MM.1S (cell line): Measurements from ENCODE around the gene ZCCHC7.

Experiments used
- EZH2 ChIP-seq: fragments of 300-600 bp; sonication (generic); optimal IDR thresholded peaks from 2 replicates; pipeline ENCODE3; 2017; ENCODE audit warnings: low read depth, mild to moderate bottlenecking, antibody characterized with exemption, low read length, mixed read lengths
- TF ChIP-seq, protein P1 (sequence below): fragments of 300-600 bp; sonication (generic); IDR thresholded peaks from 2 replicates; pipeline ENCODE4 v1.5.1; 2016; ENCODE audit warnings: antibody characterized with exemption, low read length, mixed read lengths

DNA sequence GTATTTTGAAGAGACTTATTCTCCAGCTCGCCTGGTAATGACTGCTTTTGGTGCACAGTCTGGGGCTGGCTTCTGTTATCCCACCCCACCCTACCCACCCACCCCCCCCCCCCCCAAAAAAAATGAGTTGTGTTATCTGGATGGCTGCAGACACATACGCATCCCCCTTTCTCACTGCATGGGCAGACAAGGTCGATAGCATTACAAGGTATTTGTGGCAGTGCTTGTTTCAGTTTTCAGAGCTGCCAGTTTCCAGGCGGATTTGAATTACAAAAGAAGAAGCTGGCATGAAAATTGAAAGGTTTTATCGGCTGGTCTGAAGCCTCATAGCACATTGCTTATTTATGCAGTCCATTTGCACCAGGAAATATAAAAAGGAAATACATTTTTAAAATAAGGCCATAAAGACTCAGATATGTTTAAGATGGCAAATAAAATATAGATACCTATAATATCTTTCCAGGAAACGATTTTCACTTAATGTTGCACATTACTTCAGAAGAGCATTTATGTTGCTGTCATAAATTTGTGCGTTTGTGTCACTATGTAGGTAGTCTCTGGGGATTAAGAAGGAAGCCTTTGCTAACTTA is 217.0 kb downstream of the ZCCHC7 start:
- TF ChIP-seq, protein P1, sequence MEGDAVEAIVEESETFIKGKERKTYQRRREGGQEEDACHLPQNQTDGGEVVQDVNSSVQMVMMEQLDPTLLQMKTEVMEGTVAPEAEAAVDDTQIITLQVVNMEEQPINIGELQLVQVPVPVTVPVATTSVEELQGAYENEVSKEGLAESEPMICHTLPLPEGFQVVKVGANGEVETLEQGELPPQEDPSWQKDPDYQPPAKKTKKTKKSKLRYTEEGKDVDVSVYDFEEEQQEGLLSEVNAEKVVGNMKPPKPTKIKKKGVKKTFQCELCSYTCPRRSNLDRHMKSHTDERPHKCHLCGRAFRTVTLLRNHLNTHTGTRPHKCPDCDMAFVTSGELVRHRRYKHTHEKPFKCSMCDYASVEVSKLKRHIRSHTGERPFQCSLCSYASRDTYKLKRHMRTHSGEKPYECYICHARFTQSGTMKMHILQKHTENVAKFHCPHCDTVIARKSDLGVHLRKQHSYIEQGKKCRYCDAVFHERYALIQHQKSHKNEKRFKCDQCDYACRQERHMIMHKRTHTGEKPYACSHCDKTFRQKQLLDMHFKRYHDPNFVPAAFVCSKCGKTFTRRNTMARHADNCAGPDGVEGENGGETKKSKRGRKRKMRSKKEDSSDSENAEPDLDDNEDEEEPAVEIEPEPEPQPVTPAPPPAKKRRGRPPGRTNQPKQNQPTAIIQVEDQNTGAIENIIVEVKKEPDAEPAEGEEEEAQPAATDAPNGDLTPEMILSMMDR = no peak
- no peak for TF ChIP-seq EZH2
